GM19438 (cell line): ENCODE results near the gene C1orf21.

Experiments
- ATAC-seq: cut with Tn5 transposase; IDR thresholded peaks from one replicate; pipeline ENCODE4 v1.9.1; 2021; ENCODE audit warnings: low read depth; ENCODE audit not compliant: unreplicated experiment

C1orf21 gene

DNA sequence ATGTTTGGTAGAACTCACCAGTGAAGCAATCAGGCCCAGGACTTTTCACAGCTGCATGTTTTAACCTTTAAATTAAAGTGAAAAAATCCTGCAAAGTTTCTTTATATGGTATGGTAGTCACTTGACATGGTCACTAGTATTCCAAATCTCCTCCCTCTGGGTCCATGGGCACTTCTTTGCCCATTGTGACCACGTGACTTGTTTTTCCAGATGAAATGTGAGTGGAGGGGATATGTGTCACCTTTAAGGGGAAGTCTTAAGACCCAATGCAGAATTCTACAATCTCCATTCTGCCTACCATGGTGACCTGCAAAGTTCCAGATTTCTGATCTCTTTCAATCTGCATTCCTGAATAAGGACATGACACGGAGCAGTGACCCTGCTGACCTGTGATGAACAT, 152.8 kb downstream of the C1orf21 start:
- no peak for ATAC-seq

DNA sequence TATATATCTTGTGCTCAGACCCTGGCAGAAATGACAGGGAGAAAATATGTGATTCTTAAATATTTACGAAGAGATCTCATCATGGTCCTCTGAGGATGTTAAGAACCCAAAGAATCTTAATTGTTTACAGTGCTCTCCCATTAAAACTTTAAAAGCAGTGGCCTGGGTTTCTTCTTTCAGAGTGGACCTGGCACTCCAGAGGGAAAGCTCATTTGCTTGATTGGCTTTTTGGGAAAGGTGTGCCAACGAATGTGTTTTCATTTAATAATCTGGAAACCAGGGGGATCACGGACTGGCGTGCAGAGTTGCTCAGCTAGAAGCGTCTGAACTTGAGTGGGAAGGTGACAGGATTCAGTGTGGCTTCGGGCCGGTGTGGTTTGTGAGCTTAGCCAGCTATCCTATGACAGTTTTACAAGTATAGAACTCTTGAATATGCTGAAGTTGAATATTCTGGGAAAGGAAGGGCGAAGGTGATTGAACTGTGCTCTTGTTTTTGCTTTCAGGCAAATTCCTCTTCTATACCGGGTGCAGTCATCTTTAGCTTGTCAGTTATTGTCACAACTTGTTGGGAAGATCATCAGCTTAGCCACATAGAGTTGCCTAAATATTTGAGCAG, 154.8 kb downstream of the C1orf21 start:
- no peak for ATAC-seq

DNA sequence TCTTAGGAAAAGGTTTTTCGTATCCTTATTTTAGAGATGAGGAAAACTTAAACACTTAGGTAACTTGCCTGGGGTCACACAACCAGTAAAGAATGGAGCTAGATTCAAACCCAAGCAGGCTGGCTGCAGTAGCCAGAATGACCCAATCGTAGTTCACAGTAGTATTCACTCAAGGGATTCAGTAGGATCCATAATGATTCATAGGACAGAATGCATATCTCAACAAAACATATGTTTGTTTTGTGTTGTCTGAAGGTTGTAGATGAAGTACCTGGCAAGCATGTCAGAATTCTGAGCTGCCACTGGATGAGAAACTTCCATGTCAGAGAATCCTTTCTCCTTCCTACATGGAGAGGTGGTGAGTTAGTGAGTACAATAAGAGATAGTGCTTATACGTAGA, 155.5 kb downstream of the C1orf21 start:
- no peak for ATAC-seq

DNA sequence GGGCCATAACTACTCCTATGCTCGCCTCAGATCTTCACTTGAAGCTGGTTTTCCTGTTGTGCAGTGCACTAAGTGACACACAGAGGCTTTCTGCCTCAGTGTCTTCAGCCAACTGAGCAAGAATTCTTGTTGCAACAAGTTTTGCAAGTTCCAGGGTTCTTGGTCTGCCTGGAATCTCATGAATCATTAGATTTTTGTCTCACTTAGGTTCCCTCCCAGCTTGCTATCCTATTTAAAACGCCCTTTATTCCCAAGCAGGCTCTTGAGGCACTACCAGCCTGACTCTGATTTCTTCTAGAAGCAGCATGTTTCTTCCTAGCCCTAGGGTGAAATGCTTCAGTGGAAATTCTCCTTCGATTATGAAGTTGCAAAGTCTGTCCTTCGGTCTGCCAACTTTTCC, 158.8 kb downstream of the C1orf21 start:
- no peak for ATAC-seq

DNA sequence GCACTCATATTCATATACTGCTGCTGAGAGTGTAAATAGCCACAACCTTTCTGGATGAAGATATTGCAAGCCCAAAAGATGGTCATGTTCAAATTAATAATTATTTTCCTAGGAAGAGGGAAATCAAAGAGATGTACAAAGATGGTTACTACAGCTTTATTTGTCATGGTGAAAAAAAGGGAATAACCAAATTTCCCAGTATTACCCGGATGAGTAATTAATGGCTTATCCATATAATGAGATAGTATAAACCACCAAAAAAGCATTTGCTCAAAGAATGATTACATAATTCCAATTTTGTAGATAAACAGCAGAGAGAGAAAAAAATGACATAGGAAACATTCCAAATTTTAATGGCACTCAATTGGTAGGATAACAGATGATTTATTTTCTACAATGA, 165.6 kb downstream of the C1orf21 start:
- no peak for ATAC-seq

DNA sequence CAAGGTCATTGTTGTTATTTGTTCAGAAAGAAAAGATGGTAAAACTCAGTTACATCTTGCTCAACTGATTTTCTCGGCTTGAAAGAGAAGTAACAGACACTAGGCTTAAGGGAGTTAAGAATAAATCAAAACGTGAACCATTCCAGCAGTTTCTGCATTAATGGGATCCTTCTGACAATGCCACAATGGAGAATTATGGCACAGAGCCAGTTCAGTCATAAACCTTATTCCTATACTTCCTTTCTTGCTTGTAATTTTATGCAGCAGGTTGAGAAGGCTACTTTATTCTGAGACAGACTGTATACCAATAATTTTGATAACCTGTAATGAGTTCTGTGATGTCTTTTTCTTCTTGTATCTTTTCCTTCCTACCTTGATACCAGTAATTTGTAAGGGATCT, 167.0 kb downstream of the C1orf21 start:
- no peak for ATAC-seq

DNA sequence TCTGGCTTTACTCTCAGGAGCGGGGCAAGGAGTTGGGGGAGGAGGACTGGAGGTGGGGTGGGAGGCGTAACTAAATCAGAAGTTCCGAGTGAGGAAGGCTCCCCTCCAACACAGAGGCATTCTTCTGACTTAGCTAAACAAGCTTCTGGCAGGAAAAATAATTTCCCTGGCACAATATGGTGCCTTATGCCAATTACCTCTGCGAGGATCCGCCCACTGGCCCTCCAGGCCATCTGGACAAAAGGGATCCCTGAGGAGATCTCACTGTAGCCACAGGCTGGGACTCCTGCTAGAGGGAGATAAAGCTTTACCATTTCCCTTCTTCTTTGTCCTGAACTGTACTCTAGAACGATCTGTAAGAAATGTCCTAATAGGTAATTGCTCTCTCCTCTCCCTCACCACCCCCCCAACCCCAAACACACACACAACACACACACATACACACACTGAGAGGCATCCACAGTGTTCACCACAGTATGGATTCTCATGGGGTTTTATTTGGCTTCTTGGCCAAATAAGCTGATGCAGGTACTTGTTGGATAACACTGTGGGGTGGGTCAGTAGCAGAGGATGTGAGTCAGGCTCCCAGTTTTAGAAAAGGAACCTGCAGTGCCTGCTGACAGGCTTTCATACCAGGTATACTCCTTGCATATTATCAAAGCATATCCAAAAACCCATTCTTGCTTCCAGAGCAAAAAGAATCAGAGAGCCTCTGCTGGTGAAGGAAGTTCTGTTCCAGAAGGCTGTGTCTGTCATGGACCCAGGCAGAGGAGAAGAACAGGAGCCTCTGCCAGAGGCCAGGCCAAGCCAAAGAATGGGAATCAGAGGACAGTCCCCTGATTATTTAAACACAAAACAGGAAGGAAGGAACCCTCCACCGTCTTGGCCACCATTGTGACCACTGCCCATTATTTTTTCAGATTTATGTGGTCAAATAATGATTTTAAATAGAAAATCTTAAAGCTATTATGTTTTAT, 169.1 kb downstream of the C1orf21 start:
- no peak for ATAC-seq

DNA sequence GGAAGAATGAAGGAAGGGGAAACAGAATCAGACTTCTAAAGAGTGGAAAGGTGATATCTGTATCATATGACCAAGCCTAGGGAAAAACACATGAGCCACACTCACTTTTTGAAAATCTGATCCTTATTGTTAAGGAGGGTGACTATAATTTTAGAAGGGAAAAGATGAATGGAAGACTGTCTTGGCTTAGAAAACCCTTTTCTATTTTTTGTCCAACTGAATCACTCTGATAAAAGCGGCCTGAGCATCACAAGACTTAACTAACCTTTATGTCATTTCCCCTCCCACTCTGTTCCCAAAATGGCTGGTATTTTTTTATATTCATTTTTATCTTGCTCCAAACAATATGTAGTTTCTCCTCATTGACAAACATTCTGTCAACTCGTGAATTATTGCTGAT, 169.8 kb downstream of the C1orf21 start:
- no peak for ATAC-seq

DNA sequence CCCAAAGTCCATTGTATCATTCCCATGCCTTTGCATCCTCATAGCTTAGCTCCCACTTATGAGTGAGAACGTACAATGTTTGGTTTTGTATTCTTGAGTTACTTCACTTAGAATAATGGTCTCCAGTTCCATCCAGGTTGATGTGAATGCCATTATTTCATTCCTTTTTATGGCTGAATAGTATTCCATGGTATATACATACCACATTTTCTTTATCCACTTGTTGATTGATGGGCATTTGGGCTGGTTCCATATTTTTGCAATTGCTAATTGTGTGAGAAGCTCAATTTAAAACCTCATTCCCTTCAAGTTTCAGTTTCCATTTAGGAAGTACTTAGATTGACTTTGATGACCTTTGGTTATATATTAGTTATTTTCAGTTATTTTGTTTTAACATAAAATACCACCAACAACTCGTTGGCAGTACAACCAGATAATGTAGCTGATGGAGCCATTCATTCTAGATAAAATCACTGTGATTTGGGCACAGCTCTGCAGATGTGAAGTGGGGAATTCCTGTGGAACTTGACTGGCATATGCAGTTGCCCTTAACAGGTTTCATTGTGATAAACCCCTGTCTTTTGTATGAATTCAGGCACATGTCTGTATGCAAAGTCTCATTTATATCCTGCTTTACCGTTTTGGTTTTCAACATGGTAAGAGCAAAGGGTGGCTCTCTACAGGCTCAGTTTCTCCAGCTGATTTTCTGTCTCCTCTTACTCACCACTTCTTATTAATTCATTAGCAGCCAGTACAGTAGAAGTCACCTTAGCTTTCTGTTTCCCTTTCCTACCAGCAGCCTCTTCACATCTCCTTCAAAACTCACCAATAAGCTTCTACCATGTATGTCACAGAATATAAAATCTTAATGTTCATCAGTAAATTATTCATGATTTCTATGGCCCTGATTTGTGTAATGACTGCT, 170.9 kb downstream of the C1orf21 start:
- no peak for ATAC-seq

DNA sequence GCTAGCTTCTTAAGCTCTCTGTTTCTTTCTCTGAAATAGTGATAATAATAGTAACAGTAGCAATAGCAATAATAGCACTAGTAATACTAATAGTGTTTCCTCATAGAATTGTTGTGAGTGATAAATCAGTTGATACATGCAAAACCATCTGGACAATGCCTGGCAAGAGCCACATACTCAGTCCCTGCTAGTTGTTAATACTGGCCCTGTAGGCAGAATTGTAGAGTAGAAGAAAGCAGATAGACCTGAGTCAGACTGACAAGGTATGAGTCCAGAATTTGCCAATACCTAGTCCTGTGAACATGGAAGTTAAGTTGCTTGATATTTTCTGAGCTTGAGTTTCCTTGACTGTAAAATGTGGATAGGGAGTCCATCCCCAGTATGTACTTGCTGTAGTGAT, 171.9 kb downstream of the C1orf21 start:
- no peak for ATAC-seq

DNA sequence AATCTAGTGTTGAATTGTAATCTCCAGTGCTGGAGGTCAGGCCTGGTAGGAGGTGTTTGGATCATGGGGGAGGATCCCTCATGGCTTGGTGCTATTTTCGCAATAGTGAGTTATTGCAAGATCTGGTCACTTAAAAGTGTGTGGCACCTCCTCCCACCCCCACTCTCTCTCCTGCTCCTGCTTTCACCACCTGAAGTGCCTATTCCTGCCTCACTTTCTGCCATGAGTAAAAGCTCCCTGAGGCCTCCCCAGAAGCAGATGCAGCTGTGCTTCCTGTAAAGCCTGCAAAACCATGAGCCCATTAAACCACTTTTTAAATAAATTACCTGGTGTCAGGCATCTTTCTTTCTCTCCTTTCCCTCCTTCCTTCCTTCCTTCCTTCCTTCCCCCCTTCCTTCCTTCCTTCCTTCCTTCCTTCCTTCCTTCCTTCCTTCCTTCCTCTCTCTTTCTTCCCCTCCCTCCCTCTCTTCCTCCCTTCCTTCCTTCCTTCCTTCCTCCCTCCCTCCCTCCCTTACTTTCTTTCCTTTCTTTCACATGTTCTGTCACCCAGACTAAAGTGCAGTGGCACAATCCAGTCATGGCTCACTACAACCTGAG, 172.4 kb downstream of the C1orf21 start:
- ATAC-seq, result no peak

DNA sequence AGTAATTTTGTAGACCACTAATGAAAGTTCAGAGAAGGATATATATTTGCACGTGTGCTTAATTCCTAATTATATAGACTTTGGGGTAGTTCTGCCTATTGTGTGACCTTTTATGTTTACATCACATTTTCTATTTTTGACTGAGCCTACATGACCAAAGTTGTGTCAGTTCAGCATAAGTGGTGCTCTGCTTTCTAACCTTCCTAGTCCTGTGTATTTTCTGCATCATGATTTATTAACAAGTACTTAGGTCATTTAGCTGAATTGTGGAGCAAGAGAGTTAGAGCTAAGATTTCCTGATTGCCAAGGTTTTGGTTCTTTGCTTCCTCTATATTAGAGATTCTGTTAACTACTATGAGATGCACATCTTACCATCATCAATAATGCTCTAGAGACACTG, 176.0 kb downstream of the C1orf21 start:
- ATAC-seq, result no peak

DNA sequence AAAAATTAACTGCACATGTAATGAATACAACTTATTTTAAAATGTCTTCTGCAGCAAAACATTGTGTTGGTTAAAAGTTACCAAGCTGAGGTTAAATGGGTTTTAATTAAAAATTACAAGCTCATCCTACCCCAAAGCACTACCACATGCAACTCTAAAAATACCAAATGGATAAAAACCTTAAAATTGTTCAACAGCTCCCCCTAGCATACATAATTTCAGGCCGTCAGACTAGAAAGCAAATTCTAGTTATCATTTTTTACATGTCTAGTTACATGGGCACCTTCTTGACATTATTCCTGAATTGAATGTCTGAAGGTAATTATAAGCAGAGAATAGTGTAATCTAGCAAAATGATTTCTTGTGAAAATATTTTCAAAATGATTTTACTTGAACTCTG, 176.5 kb downstream of the C1orf21 start:
- ATAC-seq, result no peak

DNA sequence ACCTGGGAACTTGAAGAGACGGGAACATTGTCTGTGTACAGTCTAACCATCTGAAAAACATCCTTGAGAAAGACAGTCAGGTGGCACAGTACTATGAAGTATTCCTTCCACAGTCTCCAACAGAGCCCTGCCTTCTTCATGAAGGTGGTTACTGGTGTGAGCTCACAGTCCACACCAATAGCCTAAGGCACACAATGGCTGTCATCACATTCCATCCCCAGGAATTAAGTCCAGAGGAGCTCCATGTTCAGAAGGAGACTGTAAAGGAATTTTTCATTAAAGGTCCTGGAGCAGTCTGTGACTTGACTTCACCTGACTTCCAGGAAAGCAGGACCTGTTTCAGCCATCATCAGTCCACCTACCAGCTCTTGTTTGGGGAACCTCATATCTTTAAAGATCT, 180.2 kb downstream of the C1orf21 start:
- no peak for ATAC-seq

DNA sequence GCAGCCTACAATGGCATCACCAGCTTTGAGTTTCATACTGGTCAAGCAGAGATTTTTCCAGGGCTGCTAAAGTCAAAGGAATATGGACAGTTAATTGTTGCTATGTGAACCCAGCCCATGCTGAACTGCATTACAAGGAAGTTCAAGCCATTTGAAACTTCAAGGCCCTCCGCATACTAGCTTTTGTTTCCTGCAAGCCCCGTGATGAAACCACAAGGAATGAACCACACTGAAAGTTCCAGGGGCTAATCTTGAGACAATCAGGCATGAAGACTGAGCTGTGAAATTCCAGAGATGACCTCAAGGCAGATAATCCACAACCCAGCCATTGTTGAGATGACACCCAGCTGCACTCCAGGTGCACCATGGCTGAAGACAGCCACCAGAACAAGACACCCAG, 180.8 kb downstream of the C1orf21 start:
- ATAC-seq, result no peak

DNA sequence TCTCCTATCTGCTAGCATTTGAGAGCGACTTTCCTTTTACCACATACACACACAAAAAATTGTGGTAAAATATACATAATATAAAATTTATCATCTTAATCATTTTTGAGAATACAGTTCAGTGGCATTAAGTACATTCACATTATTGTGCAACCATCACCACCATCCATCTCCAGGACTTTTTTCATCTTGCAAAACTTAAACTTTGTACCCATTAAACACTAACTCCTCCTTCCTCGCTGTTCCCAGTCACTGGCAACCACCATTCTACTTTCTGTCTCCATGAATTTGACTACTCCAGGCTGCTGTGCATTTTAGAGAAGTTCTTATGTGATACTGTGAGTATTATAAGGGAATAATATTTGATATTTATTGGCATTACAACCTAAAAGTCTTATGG, 181.3 kb downstream of the C1orf21 start:
- no peak for ATAC-seq

DNA sequence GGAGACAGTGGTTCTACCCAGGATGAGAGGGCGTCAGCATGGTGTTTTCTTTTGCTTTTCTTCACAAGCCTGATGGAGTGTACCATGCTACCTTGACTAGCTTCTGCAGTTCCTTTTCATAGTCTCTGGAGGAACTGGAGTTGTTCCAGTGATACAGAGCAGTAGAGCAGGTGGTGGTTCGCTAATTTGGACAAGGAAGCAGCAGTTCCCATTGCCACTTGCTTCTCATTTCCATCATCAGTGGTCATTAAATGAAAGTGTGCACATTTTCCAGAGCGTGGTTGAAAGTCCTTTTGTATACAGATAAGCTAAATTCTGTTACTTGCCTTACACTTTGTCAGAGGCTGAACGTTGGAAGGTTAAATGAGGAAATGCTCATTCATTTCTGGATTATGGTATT, 182.3 kb downstream of the C1orf21 start:
- no peak for ATAC-seq

DNA sequence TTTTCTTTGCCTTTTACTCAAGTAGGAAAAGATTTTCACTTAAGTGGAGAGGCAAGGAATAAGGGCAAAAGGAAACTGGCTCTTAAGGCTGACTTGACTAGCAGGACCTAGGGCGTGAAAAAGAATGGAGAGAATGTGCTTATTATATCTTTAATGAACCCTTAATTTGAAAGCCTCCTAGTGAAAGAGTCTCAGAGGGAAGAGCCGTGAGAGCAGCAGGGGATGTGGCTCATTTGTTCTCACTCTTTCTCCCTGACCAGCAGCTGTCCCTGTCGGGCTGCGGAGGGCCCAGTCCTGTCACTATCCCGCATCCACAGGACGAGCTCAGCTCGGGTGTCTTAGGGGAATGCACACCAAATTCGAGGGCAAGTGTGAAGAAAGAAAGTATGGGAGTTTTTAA, 187.8 kb downstream of the C1orf21 start:
- no peak for ATAC-seq

DNA sequence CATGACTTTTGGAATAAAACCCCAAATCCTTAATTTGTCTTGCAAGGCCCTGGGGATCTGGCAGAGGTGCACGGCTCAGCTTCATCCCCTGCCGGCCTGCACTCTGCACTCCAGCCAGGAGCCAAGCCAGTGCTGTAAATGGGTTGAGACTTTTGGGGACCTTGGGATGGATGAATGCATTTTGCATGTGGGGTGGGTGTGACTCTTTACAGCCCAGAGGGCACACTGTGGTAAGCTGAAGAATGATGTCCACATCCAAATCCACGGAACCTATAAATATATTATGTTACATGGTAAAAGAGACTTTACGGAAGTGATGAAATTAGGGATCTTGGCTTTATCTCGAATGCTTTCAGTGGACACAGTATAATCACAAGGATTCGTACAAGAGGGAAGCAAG, 190.0 kb downstream of the C1orf21 start:
- ATAC-seq, result no peak

DNA sequence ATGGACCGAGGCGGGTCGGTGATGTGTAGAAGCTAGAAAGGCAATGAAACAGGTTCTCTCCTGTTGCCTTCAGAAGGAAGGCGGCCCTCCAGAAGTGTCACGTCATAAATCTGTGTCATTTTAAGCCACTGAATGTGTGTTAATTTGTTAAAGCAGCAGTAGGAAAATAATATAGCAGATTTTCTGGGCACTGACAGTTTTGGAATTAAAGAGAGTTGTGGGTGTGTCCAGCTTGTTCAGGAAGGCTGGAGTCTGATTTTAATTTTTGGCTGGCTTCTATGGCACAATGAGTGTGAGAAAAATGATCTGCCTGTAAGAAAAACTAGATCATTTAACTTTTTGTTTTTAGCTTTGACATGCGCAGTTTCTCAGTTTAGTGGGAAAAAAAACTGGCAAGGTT, 190.5 kb downstream of the C1orf21 start:
- no peak for ATAC-seq

DNA sequence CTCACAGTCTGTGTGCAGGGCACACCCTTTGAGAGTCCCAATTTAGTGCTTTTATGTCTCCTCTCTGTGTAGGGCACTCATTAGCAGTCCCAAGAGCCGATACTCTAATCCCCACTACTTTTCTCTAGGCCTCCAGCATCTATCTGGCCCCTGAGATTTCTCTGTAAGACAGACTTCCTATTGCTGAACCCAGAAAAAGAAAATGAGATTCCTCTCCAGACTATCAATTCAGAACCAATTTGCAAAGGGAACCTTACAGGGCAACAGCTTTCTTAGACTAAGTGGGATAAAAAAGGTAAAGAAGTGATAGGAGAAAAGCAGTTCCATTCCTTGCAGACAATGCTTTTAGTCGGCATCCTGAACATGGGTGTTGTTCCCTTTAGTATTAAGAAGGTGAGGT, 195.6 kb downstream of the C1orf21 start:
- no peak for ATAC-seq
